ENCODE data around the gene GRAMD4. TPM values are rescaled to one million over a fixed set of nuclear protein-coding genes. Genes with fewer than 3 reads are reported as not detected.

Gene GRAMD4
- total RNA-seq, 4 donors from 2014 or later: 19.1 to 25.4 (median 19.5) TPM

DNA sequence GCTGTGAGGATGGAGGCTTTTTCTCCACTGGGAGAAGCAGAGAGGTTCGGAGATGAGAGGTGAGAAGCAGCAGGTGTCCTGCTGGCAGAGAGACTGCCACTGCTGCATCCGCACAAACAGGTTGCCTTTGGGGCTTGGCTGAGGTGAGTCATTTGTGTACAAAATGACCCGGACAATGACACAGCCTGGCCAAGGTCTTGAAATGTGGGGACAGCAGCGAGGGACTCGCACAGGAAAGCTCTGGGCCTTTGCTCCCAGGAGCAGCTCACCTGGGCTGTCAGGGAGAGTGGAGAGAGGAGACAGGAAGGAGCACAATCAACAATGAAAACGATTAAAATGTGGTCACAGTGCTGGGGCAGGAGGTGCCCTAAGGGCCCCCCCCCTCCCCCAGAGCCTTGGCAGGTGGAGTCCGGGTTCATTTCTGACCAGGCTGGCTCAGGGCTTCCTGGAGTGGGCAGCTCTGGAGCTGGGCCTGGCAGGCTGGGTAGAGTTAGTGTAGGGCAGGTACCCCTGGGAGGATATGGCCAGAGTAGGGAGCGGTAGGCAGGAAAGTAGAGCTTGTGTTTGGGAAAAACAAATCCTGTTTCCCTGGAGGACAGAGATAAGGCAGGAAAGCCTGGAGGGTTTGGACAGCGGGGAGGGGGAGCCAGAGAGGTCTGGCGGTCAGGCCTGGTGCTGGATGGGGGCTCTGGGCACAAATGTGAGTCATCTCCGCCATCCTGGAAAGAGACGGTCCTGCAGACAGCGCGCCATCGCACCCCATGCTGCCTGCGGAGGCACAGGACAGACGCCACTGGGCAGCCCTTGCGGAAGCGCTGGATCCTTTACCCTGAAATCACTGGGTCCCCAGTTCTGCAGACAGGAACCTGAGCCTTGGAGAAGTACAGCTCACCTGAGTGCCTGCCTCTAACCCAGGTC is 44.9 kb upstream of the GRAMD4 start:
- DNase-seq (ENCODE audit: low spot score): no peak
- TF ChIP-seq, protein P1, sequence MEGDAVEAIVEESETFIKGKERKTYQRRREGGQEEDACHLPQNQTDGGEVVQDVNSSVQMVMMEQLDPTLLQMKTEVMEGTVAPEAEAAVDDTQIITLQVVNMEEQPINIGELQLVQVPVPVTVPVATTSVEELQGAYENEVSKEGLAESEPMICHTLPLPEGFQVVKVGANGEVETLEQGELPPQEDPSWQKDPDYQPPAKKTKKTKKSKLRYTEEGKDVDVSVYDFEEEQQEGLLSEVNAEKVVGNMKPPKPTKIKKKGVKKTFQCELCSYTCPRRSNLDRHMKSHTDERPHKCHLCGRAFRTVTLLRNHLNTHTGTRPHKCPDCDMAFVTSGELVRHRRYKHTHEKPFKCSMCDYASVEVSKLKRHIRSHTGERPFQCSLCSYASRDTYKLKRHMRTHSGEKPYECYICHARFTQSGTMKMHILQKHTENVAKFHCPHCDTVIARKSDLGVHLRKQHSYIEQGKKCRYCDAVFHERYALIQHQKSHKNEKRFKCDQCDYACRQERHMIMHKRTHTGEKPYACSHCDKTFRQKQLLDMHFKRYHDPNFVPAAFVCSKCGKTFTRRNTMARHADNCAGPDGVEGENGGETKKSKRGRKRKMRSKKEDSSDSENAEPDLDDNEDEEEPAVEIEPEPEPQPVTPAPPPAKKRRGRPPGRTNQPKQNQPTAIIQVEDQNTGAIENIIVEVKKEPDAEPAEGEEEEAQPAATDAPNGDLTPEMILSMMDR (IDR thresholded peaks at IDR 0.05): no peak
- no peak for ATAC-seq (ENCODE audit: low FRiP score)

DNA sequence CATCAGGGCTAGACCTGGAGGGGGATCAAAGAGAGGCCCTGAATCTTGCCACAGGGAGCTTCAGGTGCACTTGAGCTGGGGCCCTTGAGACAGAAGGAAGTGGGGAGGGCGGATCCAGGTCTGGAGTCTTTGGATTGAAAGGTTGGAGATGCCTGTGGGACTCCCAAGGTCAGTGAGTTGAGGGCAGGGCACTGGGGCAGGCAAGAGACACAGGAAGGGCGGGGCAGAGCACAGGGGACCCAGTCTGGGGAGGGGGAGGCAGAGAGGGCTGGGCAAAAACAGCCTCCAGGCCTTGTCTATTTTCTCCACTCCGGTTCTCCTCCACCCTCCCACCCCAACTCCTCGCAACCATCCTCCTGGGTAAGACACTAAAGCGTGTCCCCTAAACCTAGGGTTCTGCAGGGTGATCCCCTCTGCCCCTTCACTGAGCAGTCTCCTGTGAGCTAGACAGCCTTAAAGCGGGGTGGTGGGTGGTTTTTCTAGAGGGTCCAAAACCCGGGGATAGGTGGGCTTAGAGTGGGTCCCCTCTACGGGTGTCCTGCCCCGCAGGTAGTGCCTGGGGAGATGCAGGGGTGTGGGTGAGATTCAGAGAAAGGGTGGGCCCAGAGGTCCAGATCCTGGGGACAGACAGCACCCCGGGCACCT is 44.2 kb upstream of the GRAMD4 start:
- no peak for DNase-seq (ENCODE audit: low spot score)
- peak; percentile 8 for ATAC-seq (ENCODE audit: low FRiP score)

DNA sequence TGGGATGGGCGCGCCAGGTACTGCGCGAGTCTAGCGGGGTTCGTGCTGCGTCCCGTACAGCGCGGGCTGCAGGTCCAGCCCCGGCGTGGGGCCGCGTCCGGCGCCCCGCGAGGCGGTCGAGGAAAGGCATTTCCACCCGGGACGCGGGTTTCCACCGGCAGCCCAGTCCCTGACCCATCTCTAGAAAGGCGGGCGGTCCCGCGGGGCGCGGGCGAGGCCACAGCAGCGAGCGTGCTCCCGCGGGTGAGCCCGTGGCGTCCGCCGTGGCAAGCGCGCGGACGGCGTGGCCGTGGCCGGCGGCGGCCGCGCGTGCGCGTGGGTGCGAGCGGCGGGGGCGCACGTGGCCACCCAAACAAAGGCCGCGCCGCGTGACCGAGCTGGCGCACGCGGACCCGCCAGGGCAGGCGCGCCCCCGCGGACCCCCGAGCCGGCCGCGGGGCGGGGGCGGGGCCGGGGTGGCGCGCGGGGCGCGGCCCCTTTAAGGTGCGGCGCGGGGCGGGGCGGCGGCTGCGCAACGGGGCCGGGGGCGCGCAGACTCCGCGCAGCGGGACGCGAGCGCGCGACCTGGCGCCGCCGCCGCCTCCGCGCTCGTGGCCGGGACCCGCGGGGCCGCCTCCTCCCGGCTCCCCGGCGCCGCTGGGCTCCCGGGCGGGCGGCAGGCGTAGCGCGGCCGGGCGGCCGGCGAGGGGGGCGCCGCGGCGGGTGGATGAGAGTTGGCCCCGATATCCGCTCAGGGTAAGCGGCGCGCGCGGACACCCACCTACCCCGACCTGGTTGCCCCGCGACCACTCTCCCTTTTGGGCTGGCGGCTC is 43.4 kb upstream of the GRAMD4 start:
- TF ChIP-seq, protein P1 (IDR thresholded peaks at IDR 0.05): no peak
- ATAC-seq (ENCODE audit: low FRiP score): peak; percentile 46
- no peak for DNase-seq (ENCODE audit: low spot score)

More for the DNA sequence above, 44.2 kb upstream of the GRAMD4 start:
- TF ChIP-seq, protein P1 (IDR thresholded peaks at IDR 0.05): no peak

DNA sequence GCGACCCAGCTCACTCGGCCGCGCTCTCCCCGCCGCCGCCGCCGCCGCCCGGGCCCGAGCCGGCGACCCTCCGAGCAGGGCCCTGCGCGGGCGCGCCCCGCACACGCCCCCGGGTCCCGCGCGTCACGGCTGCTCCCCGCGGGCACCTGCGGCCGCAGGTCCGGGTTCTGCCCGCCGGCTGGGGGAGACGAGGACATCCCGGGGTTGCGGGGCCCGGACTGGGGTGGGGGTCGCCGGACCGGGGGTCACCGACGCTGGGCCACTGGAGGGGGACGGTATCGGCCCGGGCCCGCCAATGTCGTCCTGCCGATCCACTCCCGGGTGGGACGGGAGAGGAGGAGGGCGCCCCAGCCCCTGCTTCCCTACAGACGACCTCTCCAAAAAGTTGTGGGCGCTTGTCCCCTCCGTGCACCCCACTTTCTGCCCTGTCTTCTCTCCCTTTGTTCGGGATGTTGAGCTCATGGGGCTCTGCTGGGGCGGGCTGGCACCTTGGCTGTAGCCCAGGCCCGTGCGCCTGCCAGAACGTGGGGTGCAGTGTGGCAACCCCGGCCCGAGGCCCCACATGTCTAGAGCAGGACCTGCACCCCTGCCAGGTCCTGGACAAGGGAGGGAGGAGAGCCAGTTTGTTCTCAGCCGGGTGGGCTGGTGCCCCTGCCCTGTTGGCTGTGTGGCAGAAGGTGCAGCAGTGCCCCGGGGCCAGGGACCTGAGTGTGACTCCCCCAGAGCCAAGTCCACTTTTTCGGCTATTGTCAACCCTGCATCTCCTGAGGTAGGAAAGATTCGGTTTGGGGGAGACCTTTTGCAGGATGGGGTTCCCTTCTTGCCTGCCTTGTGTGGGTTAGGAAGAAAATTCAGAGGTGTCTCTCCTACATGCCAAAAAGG is 42.6 kb upstream of the GRAMD4 start:
- DNase-seq (ENCODE audit: low spot score): no peak
- ATAC-seq (ENCODE audit: low FRiP score): peak; percentile 15

DNA sequence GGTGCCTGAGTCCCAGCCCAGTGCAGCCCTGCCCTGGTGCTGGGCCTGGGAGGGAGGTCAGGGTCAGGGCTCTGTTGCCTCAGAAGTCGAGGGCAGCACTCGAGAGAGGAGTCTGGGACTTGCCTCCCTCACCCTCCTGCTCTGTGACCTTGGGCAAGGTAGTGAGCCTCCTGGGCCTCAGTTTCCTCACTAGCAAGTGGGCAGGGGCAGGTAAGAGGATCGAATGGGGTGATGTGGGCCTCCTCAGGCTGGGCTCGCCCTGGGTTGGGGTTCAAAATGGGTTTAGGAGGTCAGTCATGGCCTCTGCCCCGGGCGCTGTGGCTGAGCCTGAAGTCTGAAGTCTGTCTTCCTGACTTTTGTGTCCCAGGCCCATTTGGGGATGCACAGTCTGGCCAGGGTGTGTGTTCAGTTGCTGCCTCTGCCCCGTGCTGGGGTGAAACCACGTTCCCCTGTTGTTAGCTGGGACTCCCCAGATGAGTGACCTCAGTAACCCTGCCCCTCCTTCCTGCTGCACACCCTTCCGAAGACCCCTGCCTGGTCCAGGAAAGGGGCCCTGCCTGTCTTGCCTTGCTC is 41.8 kb upstream of the GRAMD4 start:
- no peak for ATAC-seq (ENCODE audit: low FRiP score)
- DNase-seq (ENCODE audit: low spot score): no peak
- TF ChIP-seq, protein P1 (IDR thresholded peaks at IDR 0.05): no peak

More for the DNA sequence above, 42.6 kb upstream of the GRAMD4 start:
- TF ChIP-seq, protein P1 (IDR thresholded peaks at IDR 0.05): no peak
